NCI-H2107 (cell line): Measurements from ENCODE around the gene MYOCOS.
"Not testable (repeated sequence)": the region's sequence is repeated elsewhere in the genome, so short reads cannot be mapped to it uniquely, and the experiment has no call there.

Source experiments
- DNase-seq: peaks from one replicate; lab custom pipeline; 2025; lab: John Stamatoyannopoulos, UW

Gene MYOCOS, protein sequence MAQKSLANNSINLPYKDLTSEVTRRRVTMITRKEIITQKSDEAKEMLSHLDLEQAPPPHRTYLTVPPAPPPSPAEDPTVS

DNA sequence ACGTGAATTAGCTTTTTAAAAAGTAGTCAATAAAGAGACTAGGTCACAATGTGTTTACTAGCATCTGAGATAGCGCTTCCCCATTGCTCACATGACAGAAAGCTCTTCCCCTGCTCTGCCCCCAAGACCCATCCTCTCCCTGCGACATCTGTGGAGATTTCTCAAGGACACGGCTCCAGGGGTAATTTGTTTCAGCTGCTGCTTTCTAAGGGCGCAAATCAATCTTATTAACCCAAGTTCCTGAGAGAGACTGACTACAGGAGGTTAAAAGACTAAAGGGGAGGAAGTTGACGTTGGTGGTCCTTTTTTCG, at the start of gene MYOCOS:
MYOCOS (plus strand) TSS at position 92 of the 311 bp plus-strand sequence. CDS start 1,641 bp downstream, outside the sequence.
- no peak for DNase-seq

DNA sequence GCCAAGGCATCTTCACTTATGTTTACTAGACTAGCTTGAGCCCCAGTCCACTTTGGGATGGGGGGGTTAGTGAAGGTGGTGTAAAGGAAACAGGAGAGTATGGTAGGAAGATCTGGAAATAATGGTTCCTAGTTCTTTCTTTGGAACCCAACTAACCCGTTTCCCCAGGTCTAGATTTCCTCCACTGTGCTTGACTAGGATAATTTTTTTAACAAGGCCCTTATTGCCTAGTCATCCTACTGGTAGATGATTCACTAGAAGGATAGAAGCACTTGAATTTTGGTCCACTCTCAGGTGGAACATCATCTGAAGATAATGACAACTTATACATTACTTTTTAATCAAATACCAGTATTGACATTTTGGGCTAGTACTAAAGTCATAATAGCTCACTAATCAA, 45.9 kb upstream of the MYOCOS start:
- no peak for DNase-seq

DNA sequence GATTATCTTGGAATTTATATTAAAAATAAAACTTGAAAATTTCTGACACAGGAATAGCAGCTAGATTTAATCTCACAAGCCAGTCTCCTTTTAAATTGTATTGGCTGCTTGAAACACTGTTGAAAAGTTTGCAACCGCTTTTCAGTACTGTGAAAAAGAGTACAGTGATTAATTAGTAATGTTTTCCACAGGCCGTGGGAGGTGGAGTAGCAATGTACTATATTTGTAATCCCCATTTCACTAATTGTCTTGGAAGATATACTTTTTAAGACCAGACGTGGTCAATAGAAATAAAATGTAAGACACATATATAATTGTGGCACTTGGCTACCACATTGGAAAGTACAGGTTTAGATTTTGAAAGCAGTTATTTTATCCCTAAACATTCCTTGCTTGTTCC, 40.8 kb upstream of the MYOCOS start:
- DNase-seq, result no peak

DNA sequence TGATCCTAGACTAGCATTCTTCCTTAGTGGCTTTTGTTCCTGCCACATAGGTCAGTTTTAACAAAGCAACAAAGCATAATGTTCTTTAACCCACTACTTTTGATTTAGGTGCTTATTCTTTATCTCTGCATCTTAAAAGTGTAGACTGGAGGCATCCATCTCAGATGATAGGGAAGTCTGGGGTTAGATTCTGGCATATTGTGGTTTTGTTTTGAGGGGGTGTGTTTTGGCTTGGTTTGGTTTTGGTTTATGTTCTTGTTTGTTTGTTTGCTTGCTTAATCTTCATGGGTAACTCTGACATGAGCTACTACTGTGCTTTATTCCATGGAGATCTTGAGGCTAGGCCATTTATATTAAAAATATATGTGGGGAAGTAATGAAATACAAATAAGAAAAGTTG, 40.3 kb upstream of the MYOCOS start:
- DNase-seq, result no peak

DNA sequence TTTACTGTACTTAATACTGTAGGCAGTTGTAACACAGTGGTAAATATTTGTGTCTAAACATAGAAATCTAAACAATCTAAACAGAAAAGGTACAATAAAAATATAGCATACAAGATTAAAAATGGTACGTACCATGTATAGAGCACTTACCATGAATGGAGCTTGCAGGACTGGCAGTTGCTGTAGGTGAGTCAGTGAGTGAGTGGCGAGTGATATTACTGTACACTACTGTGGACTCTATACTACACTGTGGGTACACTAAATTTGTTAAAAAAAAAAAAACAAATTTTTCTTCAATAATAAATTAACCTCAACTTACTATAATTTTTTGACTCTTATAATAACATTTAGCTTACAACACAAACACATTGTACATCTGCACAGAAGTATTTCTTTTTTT, 39.5 kb upstream of the MYOCOS start:
- no peak for DNase-seq

DNA sequence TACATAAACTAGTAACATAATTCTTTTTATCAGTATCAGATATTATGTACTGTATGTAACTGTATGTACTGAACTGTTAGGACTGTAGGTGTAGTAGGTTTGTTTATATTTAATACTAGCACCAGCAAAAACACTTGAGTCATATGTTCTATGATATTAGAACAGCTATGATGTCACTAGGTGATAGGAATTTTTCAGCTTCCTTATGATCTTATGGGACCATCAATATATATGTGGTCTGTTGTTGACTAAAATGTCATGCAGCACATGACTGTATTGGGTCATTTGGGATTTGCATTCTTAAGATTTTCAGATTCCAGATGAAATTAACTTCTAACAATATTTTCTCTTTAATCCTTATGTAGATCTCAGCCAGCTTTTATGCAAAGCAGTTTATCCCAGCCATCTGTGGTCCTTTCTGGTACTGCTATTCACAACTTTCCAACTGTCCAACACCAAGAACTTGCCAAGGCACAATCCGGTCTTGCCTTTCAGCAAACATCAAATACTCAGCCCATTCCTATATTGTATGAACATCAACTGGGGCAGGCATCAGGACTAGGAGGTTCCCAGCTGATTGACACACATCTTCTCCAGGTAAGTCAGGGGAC, 38.3 kb upstream of the MYOCOS start:
- no peak for DNase-seq

DNA sequence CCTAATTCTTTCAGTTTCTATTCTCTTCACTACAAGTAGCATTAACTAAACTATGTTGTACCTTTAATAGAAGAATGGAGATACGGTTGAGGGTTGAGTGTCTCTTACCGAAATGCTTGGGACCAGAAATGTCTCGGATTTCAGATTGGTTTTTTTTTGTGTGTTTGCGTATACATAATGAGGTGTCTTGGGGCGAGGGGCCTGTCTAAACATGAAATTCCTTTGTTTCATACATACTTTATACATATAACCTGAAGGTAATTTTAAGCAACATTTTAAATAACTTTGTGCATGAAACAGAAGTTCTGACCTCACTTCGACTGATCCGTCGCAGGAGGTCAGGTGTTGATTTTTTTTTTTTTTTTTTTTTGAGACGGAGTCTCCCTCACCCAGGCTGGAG, 36.3 kb upstream of the MYOCOS start:
- no peak for DNase-seq

DNA sequence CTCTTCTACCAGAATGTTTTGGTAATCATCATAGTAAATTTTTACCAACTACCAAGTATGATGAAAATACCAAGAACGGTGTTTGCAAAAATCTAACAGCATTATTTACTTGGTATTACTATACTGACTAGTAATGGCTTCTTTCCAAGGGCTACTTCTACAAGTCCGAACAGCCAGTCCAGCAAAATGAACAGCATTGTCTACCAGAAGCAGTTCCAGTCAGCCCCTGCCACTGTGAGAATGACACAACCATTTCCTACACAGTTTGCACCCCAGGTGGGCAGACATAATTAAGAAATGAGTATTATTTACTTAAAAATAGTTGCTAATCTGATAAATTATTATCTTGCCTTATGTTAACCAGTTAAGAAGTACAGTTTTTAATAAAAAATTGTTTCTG, 33.8 kb upstream of the MYOCOS start:
- DNase-seq, result no peak

DNA sequence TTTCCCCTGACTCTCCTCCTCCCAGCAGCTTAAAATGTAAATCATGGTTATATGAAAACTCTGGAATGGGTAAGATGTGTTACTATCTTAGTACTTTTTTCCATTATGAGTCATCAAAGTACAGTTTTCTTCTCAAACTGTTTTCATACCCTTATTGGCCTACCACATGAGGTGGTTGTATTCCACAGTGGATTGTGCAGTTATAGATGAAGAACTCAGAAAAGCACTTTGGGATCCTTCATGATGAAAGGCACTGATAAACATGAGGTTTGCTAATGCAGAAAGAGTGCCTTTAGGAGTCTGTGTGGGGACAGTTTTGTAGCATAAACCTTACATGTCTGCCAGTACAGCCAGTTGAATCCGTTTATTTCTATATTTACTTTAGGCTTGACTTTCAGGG, 32.0 kb upstream of the MYOCOS start:
- DNase-seq, result no peak

DNA sequence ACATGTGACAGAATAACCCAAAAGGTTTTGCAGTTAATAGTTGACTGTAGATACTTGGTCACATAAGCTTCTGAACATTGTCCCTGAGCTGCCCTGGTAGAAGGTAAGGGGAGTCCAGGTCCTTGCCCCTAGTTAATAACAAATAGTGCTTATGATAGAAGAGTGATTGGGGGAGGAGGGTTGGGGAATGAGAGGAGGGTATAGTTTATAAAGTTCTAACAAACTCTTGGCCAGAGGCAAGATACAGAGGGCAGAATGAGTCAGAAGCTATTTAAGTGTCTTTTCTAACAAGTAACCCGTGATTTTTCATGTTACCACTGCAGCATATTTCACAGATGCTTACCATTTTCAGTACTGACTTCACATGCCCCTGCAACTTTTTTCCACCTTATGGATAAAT, 26.7 kb upstream of the MYOCOS start:
- DNase-seq, result no peak

DNA sequence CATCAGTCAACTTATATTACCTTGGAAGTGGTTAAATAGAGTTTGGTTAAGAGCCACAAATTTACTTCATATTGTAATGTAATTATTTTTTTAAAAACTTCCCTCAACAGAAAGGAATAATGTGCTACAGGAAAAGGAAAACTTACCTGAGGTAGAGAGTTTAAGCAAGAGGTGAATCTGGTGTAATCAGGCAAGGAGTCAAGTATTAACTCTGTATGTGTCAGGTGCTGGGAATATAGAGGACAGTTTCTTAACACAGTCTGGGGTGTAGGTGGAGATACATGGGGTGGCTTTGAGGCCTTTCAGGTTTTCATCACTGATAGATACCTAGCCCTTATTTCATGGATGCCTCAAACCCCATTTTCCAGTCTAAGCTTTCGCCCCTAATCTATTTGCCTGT, 25.9 kb upstream of the MYOCOS start:
- DNase-seq, result no peak

DNA sequence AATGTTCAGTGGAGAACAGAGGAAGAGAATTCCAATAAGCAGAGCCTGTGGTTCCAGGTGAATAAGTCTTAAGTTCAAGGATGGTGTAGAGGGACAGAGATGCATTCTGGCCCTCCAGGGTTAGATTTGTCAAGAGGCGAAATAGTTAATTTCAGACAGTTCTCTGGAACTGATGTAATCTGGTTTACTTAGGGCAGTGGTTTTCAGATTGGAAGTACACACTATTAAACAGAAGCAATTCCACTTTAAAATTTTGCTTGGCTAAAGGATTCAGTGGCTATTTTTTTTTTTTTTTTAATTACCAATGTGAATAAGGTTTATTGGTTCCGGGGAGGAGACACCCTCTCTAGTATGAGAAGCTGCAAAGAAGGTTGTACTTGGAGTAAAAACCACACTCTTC, 25.3 kb upstream of the MYOCOS start:
- DNase-seq, result no peak

DNA sequence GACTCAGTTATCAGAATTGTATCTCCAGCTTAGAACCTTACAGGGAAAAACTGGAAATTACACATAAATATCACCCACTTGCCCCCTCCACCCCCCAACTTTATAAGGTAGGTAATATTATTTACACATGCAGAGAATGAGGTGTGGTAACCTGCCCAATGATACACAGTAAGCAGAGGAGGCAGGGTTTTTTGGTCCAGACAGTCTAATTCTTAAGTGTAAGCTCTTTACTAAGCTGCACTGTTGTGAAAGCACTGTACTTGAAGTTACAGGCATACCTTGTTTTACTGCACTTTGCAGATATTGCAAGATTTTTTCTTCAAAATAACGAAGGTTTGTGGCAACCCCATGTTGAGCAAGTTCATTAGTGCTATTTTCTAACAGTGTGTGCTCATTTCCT, 24.8 kb upstream of the MYOCOS start:
- no peak for DNase-seq

DNA sequence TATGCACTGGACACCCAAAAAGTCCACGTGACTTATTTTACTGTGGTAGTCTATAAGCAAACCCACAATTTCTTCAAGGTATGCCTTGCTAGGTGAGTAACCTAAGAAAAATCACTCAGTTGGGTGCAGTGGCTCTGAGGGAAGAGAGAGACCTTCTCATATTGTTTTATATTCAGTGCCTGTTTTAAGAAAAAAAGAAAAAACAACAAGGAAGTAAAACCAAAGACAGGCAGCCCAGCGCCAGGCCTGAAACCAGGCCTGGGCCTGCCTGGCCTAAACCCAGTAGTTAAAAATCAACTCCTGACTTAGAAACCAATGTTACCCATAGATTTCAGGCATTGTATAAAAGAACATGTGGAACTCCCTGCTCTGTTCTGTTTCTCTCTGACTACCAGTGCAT, 21.7 kb upstream of the MYOCOS start:
- DNase-seq, result not testable (repeated sequence)

DNA sequence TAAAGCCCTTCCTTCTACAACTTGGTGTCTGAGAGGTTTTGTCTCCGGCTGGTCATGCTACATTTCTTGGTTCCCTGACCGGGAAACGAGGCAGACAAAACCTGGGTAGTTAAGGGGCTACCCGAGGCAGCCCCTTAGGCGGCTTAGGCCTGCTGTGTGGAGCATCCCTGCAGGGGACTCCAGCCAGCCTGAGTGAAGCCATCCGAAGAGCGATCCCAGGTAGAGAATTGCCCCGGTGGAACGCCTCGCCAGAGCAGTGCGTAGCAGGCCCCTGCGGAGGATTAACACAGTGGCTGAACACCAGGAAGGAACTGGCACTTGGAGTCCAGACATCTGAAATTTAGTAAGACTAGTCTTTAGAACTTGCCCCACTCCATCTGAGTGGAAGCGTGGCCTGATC, 21.2 kb upstream of the MYOCOS start:
- DNase-seq, result no peak

DNA sequence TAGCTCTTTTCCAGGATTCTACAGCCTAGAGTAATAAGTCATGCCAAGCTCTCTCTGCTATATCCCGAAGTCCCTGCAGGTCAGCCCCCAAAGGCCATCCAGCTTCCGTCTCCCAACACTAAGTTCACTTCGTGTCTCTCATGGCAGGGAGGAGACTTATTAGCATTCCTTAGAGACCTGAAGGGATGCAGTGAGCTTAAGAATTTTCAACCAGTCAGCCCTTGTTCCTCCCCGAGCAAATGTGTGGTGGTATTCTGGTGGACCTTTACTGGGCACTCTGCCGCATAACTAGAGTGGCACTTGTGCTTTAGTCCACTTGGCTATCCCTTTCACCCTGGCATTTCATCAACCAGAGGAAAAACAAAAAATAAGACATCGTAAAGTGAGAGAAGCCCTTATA, 19.0 kb upstream of the MYOCOS start:
- not testable (repeated sequence) for DNase-seq

DNA sequence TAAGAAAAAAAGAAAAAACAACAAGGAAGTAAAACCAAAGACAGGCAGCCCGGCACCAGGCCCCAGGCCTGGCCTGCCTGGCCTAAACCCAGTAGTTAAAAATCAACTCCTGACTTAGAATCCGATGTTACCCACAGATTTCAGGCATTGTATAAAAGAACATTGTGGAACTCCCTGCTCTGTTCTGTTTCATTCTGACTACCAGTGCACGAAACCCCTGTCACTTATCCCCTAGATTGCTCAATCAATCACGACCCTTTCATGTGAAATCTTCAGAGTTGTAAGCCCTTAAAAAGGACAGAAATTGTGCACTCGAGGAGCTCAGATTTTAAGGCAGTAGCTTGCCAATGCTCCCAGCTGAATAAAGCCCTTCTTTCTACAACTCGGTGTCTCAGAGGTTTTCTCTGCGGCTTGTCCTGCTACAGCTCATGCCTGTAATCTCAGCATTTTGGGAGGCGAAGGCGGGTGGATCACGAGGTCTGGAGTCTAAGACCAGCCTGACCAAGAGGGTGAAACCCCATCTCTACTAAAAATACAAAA, 15.6 kb upstream of the MYOCOS start:
- DNase-seq, result no peak

DNA sequence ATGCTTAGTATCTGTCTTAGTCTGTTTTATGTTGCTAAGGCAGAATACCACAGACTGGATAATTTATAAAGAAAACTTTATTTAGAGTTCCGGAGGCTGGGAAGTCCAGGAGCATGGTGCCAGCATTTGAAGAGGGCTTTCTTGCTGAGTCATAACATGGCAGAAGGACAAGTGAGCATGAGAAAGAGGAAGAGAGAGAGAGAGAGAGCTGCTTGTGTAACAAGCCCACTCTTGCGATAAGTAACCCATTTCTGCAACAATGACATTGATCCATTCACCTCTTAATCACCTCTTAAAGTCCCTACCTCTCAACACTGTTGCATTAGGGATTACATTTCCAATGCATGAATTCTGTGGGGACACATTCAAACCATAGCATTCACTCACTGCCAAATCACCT, 11.7 kb upstream of the MYOCOS start:
- no peak for DNase-seq

DNA sequence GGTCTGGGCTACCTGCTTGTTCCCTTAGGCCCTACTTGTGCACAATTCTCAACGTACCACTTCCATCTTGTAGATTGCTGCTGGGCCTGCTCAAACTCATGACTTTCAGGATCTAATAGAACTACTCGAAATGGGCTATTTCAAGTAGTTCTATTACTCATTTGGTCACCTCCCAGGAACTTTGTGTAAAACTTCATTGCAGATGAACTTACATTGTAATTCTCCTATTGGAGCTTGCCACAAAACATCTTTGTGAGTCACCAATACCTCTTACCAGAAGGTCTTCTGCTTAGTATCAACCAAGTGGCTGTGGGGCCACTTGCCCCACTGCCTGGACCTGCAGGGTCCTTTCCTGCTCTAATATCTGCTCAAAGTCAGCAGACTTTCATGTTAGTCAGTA, 10.7 kb upstream of the MYOCOS start:
- DNase-seq, result no peak

DNA sequence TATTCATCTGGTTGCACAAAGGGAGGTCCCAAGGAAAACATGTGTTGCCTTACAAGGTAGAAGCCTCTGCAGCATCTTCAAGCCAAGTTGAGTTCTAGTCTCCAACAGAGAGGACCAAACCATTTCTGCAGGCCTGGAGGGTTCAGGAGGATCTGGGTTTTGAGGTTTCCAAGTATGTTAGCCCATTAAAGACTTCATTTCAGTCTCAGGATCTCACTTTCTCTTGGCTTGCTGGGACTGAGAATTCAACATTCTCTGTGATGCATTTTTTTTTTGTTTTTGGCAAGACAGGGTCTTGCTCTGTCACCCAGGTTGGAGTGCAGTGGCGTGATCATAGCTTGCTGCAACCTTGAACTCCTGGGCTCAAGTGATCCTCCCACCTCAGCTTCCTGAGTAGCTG, 8.8 kb upstream of the MYOCOS start:
- no peak for DNase-seq

DNA sequence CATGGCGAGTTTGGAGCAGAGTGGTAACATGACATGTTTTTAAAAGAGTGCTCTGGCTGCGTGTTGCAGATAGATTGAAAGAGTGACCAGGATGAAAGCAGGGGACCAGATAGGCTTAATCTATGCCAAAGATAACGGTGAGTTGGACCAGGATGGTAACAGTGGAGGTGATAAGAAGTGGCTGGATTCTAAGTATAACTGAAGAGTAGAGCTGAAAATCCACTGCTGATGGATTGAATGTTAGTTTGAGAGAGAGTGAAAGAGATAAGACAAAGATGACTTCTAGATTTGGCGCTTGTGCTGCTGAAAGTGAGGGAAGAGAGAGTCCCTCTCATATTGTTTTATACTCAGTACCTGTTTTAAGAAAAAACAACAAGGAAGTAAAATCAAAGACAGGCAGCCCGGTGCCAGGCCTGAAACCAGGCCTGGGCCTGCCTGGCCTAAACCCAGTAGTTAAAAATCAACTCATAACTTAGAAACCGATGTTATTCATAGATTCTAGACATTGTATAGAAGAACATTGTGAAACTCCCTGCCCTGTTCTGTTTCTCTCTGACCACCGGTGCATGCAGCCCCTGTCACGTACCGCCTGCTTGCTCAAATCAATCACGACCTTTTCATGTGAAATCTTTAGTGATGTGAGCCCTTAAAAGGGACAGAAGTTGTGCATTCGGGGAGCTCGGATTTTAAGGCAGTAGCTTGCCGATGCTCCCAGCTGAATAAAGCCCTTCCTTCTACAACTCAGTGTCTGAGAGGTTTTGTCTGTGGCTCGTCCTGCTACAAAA, 6.7 kb upstream of the MYOCOS start:
- DNase-seq, result not testable (repeated sequence)

DNA sequence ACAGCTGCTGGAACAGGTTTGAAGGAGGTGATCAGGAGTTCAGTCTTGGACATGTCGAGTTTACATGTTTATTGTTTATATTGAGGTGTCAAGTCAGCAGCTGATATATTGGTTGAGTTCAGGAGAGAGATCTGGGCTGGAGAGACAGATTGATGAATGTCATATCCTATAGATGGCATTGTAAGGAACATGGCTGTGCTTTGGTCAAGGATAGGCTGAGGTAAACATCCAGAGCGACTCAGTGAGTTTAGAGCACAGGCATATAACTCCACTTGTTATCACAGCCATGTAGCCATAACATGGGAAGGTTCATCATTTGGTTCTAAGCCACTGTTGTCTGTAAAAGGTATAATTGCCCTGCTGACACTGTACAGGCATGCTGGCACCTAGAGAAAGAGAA, 5.5 kb upstream of the MYOCOS start:
- DNase-seq, result no peak

DNA sequence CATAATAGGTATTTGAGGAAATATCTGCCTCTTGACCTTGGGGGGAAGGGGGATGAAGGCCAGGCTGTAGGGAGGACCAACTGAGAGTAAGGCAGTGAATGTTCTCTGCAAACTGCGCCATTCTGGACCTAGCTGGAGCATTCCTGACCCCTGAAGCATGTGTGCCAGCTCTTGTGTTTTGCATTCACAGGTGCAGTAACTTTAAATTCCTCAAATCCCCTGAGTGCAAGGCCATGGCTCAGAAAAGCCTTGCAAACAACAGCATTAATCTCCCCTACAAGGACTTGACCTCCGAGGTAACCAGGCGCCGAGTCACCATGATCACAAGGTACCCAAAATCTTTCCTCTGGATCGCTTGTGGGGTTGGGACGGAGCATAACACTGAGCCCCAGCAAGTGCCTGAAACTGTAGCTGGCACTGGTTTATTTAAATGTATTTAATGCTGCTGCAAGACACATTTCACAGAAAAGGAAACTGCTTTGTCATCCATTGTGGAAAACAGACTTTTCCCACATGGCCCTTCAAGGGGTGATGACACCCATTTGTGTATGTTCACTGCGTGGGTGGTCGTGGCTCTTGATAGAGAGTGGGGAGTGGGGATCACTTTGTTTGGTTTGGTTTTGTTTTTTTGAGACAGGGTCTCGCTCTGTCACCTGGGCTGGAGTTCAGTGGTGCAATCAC, 1.7 kb downstream of the MYOCOS start:
- DNase-seq, result no peak
